ENCODE measurements around the gene CD22. TPM values are rescaled to one million over a fixed set of nuclear protein-coding genes. Genes with fewer than 3 reads are reported as not detected.

The CD22 gene
- total and polyA plus RNA-seq, 7 donors = 0.69 to 107 (median 3.2) TPM

DNA sequence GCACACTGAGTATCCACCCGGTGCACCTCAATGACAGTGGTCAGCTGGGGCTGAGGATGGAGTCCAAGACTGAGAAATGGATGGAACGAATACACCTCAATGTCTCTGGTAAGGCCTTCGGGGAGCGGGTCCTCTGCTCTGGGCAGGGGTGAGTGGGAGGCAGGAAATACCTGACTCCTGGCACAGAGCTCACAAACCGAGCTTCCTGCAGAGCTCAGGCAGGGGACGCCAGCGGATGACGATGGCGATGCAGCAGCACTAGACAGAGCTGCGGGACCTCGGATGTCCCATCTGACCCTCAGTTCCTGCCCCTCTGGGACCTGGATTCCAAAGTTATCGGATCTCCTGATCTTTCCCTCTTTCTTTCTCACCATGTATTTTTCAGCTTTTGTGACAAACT is 3.8 kb downstream of the CD22 start:
- TF ChIP-seq, protein P1, sequence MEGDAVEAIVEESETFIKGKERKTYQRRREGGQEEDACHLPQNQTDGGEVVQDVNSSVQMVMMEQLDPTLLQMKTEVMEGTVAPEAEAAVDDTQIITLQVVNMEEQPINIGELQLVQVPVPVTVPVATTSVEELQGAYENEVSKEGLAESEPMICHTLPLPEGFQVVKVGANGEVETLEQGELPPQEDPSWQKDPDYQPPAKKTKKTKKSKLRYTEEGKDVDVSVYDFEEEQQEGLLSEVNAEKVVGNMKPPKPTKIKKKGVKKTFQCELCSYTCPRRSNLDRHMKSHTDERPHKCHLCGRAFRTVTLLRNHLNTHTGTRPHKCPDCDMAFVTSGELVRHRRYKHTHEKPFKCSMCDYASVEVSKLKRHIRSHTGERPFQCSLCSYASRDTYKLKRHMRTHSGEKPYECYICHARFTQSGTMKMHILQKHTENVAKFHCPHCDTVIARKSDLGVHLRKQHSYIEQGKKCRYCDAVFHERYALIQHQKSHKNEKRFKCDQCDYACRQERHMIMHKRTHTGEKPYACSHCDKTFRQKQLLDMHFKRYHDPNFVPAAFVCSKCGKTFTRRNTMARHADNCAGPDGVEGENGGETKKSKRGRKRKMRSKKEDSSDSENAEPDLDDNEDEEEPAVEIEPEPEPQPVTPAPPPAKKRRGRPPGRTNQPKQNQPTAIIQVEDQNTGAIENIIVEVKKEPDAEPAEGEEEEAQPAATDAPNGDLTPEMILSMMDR (IDR thresholded peaks at IDR 0.05) = no peak
- TF ChIP-seq POLR2A (IDR thresholded peaks at IDR 0.05) = no peak
- TF ChIP-seq EP300 (IDR thresholded peaks at IDR 0.05) = no peak
- TF ChIP-seq POLR2AphosphoS5 (IDR thresholded peaks at IDR 0.05) = no peak
- no peak overlapping the region for H3K4me3 ChIP-seq
- no peak for DNase-seq
- no peaks in the 10 kb centered on the region for H3K9me3 ChIP-seq
- intact Hi-C loops (cut with DNase I) = no loop called here
- H3K36me3 ChIP-seq = no peaks in the 10 kb centered on the region
- WGBS, 2 donors = 47 to 80% methylated on average over 12 of the region's 12 CpGs
- H3K27ac ChIP-seq = no peak overlapping the region
- peaks cover 0 to 35% (median 0%) of the 10 kb centered on the region in 3 donors for H3K27me3 ChIP-seq
- no peaks in the 10 kb centered on the region for H3K4me1 ChIP-seq

DNA sequence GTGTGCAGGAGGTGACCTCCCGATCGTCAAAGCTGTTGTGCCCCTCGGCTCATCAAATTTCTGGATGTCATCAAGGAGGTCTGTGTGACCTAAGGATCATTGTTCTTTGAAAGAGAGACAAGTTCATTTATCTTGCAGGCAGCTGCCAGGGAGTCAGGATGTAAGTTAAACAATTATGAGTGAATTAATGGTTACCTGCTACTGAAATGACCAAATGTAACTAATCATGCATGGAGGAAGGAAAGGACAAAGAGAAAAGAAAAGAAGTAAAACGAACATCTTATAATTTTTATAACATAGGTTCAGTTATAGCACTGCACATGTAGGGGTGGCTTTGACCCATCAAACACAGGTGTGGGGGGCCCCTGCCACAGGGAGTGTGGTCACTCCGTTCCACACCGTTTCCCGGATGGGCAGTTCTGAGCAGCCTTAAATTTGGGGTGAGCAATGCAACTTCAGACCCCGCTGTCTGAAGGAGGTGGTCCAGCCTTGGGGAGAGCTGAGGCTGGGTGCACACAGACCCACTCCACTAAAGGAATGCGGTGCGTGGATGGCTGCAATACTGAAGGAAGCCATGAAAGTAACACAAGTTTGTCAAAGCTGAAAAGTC is 5.3 kb downstream of the CD22 start:
- H3K27me3 ChIP-seq = peaks cover 0 to 35% (median 0%) of the 10 kb centered on the region in 3 donors
- intact Hi-C loops (cut with DNase I) = no loop called here

DNA sequence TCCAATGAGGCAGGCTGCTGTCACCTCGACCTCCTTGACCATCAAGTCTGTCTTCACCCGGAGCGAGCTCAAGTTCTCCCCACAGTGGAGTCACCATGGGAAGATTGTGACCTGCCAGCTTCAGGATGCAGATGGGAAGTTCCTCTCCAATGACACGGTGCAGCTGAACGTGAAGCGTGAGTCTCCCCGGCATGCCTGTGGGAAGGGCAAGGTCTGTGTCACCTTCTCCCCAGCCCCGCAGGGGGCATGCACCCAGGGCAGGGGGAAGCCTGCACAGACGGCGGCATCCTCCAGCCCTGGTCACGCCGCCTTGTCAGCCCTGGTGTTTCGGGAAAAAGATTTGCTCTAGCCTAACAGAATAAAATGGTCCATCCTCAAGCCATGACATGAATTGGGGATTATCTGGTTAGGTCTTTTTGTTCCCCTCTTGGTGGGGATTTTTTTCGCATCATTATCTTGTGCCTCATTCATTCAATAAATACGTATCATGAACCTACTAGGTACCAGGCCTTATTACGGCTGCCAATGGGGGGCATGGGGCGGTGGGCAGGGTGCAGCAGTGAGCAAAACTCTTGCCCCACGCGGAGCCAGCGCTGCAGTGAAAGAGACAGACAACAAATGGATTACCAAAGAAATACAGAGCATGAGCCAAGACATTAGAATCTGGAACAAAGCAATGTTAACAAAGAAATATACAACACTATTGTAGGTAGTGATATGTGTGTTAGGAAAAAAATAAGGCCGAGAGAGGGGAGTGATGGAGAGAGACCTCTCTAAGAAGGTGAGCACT is 7.4 kb downstream of the CD22 start:
- Histone ChIP-seq H3K27ac (no peak overlapping the region), H3K4me3 (no peak overlapping the region), H3K27me3 (peaks cover 0 to 23% (median 0%) of the 10 kb centered on the region in 3 donors), H3K4me1 (no peaks in the 10 kb centered on the region), H3K9me3 (no peaks in the 10 kb centered on the region), H3K36me3 (no peaks in the 10 kb centered on the region)
- TF ChIP-seq, protein P1 (IDR thresholded peaks at IDR 0.05) = no peak
- TF ChIP-seq POLR2AphosphoS5 (IDR thresholded peaks at IDR 0.05) (no peak), EP300 (IDR thresholded peaks at IDR 0.05) (no peak), POLR2A (IDR thresholded peaks at IDR 0.05) (no peak)
- intact Hi-C loops (cut with DNase I) = no loop called here
- DNase-seq = no peak
- 88 to 89% methylated on average over 21 of the region's 21 CpGs for WGBS, 2 donors

More for the DNA sequence above, 5.3 kb downstream of the CD22 start:
- Histone ChIP-seq H3K27ac (no peak overlapping the region), H3K4me3 (no peak overlapping the region), H3K4me1 (no peaks in the 10 kb centered on the region), H3K9me3 (no peaks in the 10 kb centered on the region), H3K36me3 (no peaks in the 10 kb centered on the region)
- 76 to 84% methylated on average over 10 of the region's 10 CpGs for WGBS, 2 donors
- TF ChIP-seq POLR2A (IDR thresholded peaks at IDR 0.05) (no peak), POLR2AphosphoS5 (IDR thresholded peaks at IDR 0.05) (no peak), EP300 (IDR thresholded peaks at IDR 0.05) (no peak)
- TF ChIP-seq, protein P1 (IDR thresholded peaks at IDR 0.05) = no peak
- DNase-seq = no peak

DNA sequence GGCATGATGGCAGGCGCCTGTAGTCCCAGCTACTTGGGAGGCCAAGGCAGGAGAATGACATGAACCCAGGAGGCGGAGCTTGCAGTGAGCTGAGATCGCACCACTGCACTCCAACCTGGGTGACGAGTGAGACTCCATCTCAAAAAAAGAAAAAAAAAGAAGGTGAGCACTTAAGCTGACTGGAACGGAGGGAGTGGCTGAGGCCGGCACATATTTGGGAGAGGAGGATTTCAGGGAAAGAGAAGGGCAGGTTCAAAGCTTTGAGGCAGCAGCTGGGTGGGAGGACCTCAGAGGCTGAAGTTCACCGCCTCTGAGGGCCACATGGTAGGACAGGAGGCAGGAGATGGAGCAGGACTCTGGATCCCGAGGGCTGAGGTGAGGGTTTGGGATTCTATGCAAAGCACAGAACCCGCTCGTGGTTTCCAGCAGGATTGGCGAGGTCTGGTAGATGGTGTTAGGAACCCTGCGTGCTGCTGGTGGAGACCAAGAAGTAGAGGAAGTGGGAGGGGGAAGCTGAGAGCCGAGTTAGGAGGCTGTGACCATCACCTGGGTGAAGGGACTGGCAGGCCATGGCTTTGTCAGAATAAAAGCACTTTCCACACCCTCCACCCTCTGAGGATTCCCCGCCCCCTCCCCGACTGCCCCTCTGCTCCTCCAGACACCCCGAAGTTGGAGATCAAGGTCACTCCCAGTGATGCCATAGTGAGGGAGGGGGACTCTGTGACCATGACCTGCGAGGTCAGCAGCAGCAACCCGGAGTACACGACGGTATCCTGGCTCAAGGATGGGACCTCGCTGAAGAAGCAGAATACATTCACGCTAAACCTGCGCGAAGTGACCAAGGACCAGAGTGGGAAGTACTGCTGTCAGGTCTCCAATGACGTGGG is 8.4 kb downstream of the CD22 start:
- H3K9me3 ChIP-seq = no peaks in the 10 kb centered on the region
- H3K4me1 ChIP-seq = no peaks in the 10 kb centered on the region
- no peak for DNase-seq
- intact Hi-C loops (cut with DNase I) = no loop called here
- WGBS, 2 donors = 72 to 80% methylated on average over 25 of the region's 25 CpGs
- no peaks in the 10 kb centered on the region for H3K36me3 ChIP-seq
- H3K27me3 ChIP-seq = peaks cover 0 to 13% (median 0%) of the 10 kb centered on the region in 3 donors
- H3K4me3 ChIP-seq = no peak overlapping the region
- H3K27ac ChIP-seq = no peak overlapping the region
- TF ChIP-seq, protein P1 (IDR thresholded peaks at IDR 0.05) = no peak
- no peak for TF ChIP-seq EP300 (IDR thresholded peaks at IDR 0.05)
- TF ChIP-seq POLR2AphosphoS5 (IDR thresholded peaks at IDR 0.05) = no peak
- no peak for TF ChIP-seq POLR2A (IDR thresholded peaks at IDR 0.05)

Measured in sigmoid colon (tissue), 7 donors.